GM12891 (cell line): ENCODE results near the gene SP1.

Experiments used
- POLR2A ChIP-seq: IDR thresholded peaks from 2 replicates; pipeline ENCODE4 v1.6.1; 2011; ENCODE audit warnings: low read depth, low read length, control low read depth
- POLR2AphosphoS5 ChIP-seq: IDR thresholded peaks from 2 replicates; pipeline ENCODE4 v1.6.1; 2011; ENCODE audit warnings: low read depth, low read length, control low read depth
- POU2F2 ChIP-seq: IDR thresholded peaks from 2 replicates; pipeline ENCODE4 v1.6.1; 2011; ENCODE audit warnings: low read depth, mild to moderate bottlenecking, control low read depth, low read length, moderate library complexity
- TAF1 ChIP-seq: IDR thresholded peaks from 2 replicates; pipeline ENCODE4 v1.6.1; 2011; ENCODE audit warnings: low read depth, low read length, control low read depth

GRCh38 chr12:53378724-53379388 is 1.1 kb upstream of the SP1 start:
- TF ChIP-seq POLR2A, result no peak
- no peak for TF ChIP-seq POU2F2
- TF ChIP-seq POLR2AphosphoS5, result no peak
- TF ChIP-seq TAF1, result no peak
